CD14-positive monocyte (primary cell): ENCODE results near the gene OR2H2. TPM values are rescaled to one million over a fixed set of nuclear protein-coding genes. Genes with fewer than 3 reads are reported as not detected.

ENCODE experiments used
- DNase-seq, 3 donors: peaks; one replicate each; pipeline ENCODE4 v3.0.0-alpha.2; 2011 to 2022
- H2AFZ ChIP-seq: 2 replicates; pipeline ENCODE4 v1.6.0; 2012; ENCODE audit warnings: mild to moderate bottlenecking, low read depth, low read length, inconsistent platforms; ENCODE audit not compliant: insufficient read depth, poor library complexity, severe bottlenecking
- H3K27ac ChIP-seq, 2 donors: 1 replicate in 1 of 2; 2 replicates in 1 of 2; pipeline ENCODE4 v1.5.1; 2012 to 2013; ENCODE audit warnings: low read length in 2 of 2, control low read depth in 1 of 2, inconsistent platforms in 1 of 2, low read depth in 1 of 2, mild to moderate bottlenecking in 1 of 2
- H3K27me3 ChIP-seq, 2 donors: one replicate each; pipeline versions ENCODE4 v1.6.0 to v1.6.1; 2011 to 2013; ENCODE audit warnings: low read length in 2 of 2; ENCODE audit not compliant: control insufficient read depth in 2 of 2, insufficient read depth in 2 of 2
- H3K36me3 ChIP-seq, 2 donors: replicated peaks in 1 of 2; 1 replicate in 1 of 2; 2 replicates in 1 of 2; pipeline versions ENCODE4 v1.5.1 to v1.6.1; 2012 to 2013; ENCODE audit warnings: low read length in 2 of 2, control low read depth in 1 of 2, inconsistent platforms in 1 of 2, mild to moderate bottlenecking in 1 of 2; ENCODE audit not compliant: insufficient read depth in 2 of 2, control insufficient read depth in 1 of 2
- H3K4me1 ChIP-seq, 2 donors: 1 replicate in 1 of 2; 2 replicates in 1 of 2; pipeline versions ENCODE4 v1.5.1 to v1.6.1; 2012 to 2013; ENCODE audit warnings: low read length in 2 of 2, control low read depth in 1 of 2, inconsistent platforms in 1 of 2, mild to moderate bottlenecking in 1 of 2, moderate library complexity in 1 of 2; ENCODE audit not compliant: insufficient read depth in 2 of 2, control insufficient read depth in 1 of 2
- H3K4me2 ChIP-seq: replicated peaks from 2 replicates; pipeline ENCODE3; 2012; ENCODE audit warnings: low read length, moderate library complexity, mild to moderate bottlenecking; ENCODE audit not compliant: poor library complexity, severe bottlenecking; ENCODE audit errors: extremely low read depth
- H3K4me3 ChIP-seq, 3 experiments: fragments of 200-600 bp in 1 of 3; sonication (generic) in 1 of 3; replicated peaks in 1 of 3; 1 replicate in 2 of 3; 2 replicates in 1 of 3; pipeline ENCODE4 v1.5.1; 2011 to 2013; ENCODE audit warnings: low read length in 3 of 3, mild to moderate bottlenecking in 3 of 3, control low read depth in 2 of 3, low read depth in 2 of 3, inconsistent platforms in 1 of 3, moderate library complexity in 1 of 3
- H3K79me2 ChIP-seq: 2 replicates; pipeline ENCODE4 v1.6.0; 2012; ENCODE audit warnings: mild to moderate bottlenecking, control low read depth, inconsistent platforms, low read length, moderate library complexity; ENCODE audit not compliant: insufficient read depth
- H3K9ac ChIP-seq: 2 replicates; pipeline ENCODE4 v1.6.0; 2017; ENCODE audit warnings: low read length, mild to moderate bottlenecking; ENCODE audit not compliant: insufficient read depth, poor library complexity, severe bottlenecking
- H3K9me3 ChIP-seq, 2 donors: replicated peaks in 1 of 2; 1 replicate in 1 of 2; 2 replicates in 1 of 2; pipeline versions ENCODE4 v1.5.1 to v1.6.1; 2012 to 2013; ENCODE audit warnings: low read length in 2 of 2, control low read depth in 1 of 2; ENCODE audit not compliant: control insufficient read depth in 1 of 2, insufficient read depth in 1 of 2
- H4K20me1 ChIP-seq: 2 replicates; pipeline ENCODE4 v1.6.0; 2012; ENCODE audit warnings: mild to moderate bottlenecking, low read length, control low read depth, moderate library complexity; ENCODE audit not compliant: insufficient read depth
- H3K27ac Mint-ChIP-seq, 7 donors: one replicate each; pipeline ENCODE4 v1.8.0; 2020; ENCODE audit warnings: mild to moderate bottlenecking in 7 of 7, mixed read lengths in 7 of 7, moderate library complexity in 6 of 7, inconsistent platforms in 2 of 7
- H3K27me3 Mint-ChIP-seq, 3 donors: one replicate each; pipeline ENCODE4 v1.8.0; 2021 to 2022; ENCODE audit warnings: low read depth in 3 of 3, mild to moderate bottlenecking in 3 of 3, mixed read lengths in 3 of 3, moderate library complexity in 3 of 3, inconsistent platforms in 1 of 3
- H3K36me3 Mint-ChIP-seq, 2 donors: one replicate each; pipeline ENCODE4 v1.8.0; 2020; ENCODE audit warnings: mixed read lengths in 2 of 2, inconsistent platforms in 1 of 2, mild to moderate bottlenecking in 1 of 2
- H3K4me1 Mint-ChIP-seq: one replicate; pipeline ENCODE4 v1.8.0; 2020; ENCODE audit warnings: mild to moderate bottlenecking, mixed read lengths
- H3K4me3 Mint-ChIP-seq, 2 donors: one replicate each; pipeline ENCODE4 v1.8.0; 2020; ENCODE audit warnings: mild to moderate bottlenecking in 2 of 2, mixed read lengths in 2 of 2, moderate library complexity in 1 of 2
- H3K9me3 Mint-ChIP-seq, 7 donors: one replicate each; pipeline ENCODE4 v1.8.0; 2020 to 2022; ENCODE audit warnings: mixed read lengths in 7 of 7, mild to moderate bottlenecking in 6 of 7, moderate library complexity in 6 of 7, inconsistent platforms in 2 of 7
- WGBS: methylation state at CpG from one replicate; pipeline ENCODE4 v1.1.5; 2013; ENCODE audit warnings: missing lambda C conversion rate; ENCODE audit not compliant: insufficient coverage; 5-methylcytosine and 5-hydroxymethylcytosine counted together
- intact Hi-C, 2 donors: fragments of 100-400 bp; cut with micrococcal nuclease; formaldehyde crosslinking; loops; one replicate each; pipeline versions ENCODE4 v1.15.0 to v1.15.1; 2023
- polyA plus RNA-seq, 3 donors: library from polyadenylated mRNA; depleted of rRNA in 1 of 3; unstranded in 2 of 3; stranded (reverse) in 1 of 3; fragments of 300-500 nt in 2 of 3; fragments of >200 nt in 1 of 3; fragmentation: Illumina TruSeq in 2 of 3; gene quantifications; 1 replicate in 2 of 3; 2 replicates in 1 of 3; pipeline ENCODE4 v1.2.3, GENCODE V29; 2012 to 2021
- TF ChIP-seq, protein P1 (sequence below): fragments of 200-600 bp; IDR thresholded peaks from one replicate; pipeline ENCODE4 v1.8.0; 2022; ENCODE audit warnings: antibody characterized with exemption, mild to moderate bottlenecking

OR2H2 gene
- polyA plus RNA-seq, 3 donors = not detected

DNA sequence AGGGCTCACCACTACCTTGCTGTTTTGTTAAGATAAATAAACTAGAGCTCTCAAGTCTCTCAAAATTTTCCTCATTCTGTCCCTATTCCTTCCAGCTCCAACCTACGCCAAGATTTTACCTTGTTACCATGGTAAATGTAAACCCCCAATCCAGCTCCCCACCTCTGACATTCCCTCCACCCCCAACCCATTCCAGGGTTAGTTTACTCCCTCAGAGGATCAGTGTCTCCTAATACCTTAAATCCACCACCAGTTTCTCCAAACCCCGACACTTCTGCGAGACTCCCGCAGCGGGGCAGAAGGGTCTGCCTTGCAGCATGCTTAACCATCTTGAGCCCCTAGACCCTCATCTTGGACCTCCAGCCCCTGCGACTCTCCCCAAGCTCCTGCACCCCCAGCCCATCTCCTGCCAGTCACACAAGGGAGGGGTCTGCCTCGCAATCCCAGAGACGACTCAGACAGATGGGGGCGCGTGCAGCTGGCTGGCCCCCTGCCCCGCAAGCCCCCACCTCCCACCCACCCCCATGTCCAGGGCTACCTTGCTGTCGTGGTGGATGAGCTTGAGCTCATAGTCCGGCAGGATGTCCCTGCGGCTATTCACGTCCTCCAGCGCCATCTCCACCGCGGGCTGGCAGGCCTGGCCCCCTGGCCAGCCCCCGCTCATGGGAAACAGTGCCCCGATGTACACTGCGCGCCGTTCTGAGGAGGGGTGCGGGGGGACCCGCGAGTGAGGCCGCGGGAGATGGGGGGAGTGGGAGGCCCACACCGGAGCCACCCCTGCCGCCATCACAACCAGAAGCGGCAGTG, 42.2 kb downstream of the OR2H2 start:
- Histone ChIP-seq H3K9ac (no peak overlapping the region), H2AFZ (peak overlapping the region; percentile 64), H4K20me1 (peaks cover 49% of the 10 kb centered on the region), H3K27me3 (peaks cover 2 to 62% of the 10 kb centered on the region in 2 donors), H3K79me2 (peaks cover 8% of the 10 kb centered on the region), H3K4me3 (peak overlapping the region; percentile 4 to 85 (median 34)), H3K9me3 (no peaks in the 10 kb centered on the region), H3K4me1 (peaks cover 33 to 40% of the 10 kb centered on the region in 2 donors), H3K27ac (no peak overlapping the region), H3K36me3 (peaks cover 9 to 21% of the 10 kb centered on the region in 2 donors), H3K4me2 (peak overlapping the region; percentile 65)
- 27% methylated on average over 23 of the region's 31 CpGs for WGBS
- peaks cover 0 to 9% (median 1%) of the 10 kb centered on the region in 7 donors for H3K9me3 Mint-ChIP-seq
- H3K4me1 Mint-ChIP-seq = peaks cover 56% of the 10 kb centered on the region
- no peak for DNase-seq
- peaks cover 41 to 56% of the 10 kb centered on the region in 2 donors for H3K36me3 Mint-ChIP-seq
- H3K4me3 Mint-ChIP-seq = peak overlapping the region; percentile 31 to 53
- intact Hi-C loops = no loop called here
- H3K27ac Mint-ChIP-seq = peak overlapping the region in 1 of 7 donors; percentile 51
- H3K27me3 Mint-ChIP-seq = peaks cover 43 to 72% (median 59%) of the 10 kb centered on the region in 3 donors
- TF ChIP-seq, protein P1, sequence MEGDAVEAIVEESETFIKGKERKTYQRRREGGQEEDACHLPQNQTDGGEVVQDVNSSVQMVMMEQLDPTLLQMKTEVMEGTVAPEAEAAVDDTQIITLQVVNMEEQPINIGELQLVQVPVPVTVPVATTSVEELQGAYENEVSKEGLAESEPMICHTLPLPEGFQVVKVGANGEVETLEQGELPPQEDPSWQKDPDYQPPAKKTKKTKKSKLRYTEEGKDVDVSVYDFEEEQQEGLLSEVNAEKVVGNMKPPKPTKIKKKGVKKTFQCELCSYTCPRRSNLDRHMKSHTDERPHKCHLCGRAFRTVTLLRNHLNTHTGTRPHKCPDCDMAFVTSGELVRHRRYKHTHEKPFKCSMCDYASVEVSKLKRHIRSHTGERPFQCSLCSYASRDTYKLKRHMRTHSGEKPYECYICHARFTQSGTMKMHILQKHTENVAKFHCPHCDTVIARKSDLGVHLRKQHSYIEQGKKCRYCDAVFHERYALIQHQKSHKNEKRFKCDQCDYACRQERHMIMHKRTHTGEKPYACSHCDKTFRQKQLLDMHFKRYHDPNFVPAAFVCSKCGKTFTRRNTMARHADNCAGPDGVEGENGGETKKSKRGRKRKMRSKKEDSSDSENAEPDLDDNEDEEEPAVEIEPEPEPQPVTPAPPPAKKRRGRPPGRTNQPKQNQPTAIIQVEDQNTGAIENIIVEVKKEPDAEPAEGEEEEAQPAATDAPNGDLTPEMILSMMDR = no peak

DNA sequence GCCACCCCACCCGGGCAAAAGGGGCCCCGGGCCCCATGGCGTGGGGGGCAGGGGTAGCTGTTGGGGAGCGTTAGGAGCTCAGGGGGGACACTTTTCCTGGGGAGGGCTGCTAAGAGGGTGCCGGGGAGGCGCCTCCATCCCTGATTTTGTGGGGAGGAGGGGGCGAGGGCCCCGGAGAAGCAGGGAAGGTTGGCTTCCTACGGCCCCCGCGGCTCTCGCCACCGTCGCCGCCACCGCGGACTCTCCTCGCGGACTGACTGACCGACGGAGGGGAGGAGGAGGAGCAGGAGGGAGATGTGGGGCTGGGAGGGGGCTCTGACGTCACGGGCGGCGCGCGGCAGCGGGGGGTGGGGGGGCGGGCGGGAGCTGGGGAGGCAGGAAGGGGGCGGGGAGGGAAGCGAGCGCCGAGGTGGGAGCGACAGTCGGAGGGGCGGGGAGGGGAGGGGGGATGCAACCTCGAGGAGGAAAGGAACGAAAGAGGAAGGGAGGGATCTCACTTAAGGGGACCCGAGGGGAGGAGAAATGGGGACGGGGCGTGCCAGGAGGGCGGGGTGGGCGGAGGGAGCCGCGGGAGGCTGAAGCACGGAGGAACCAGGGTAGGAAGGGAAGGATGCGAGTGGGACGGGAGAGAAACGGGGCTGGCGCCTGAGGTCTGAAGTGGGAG, 43.0 kb downstream of the OR2H2 start:
- Histone ChIP-seq H3K4me1 (peaks cover 35 to 43% of the 10 kb centered on the region in 2 donors), H3K4me3 (peak overlapping the region; percentile 54 to 85 (median 63)), H3K79me2 (peaks cover 8% of the 10 kb centered on the region), H3K27ac (no peak overlapping the region), H3K4me2 (peak overlapping the region; percentile 95), H3K9me3 (no peaks in the 10 kb centered on the region), H4K20me1 (peaks cover 49% of the 10 kb centered on the region), H3K36me3 (peaks cover 4 to 14% of the 10 kb centered on the region in 2 donors), H2AFZ (peak overlapping the region; percentile 75), H3K9ac (peak overlapping the region; percentile 48), H3K27me3 (peaks cover 2 to 64% of the 10 kb centered on the region in 2 donors)
- peak; percentile 34 to 63 (median 52) for DNase-seq
- Mint-ChIP-seq H3K9me3 (peaks cover 0 to 10% (median 1%) of the 10 kb centered on the region in 7 donors), H3K36me3 (peaks cover 35 to 50% of the 10 kb centered on the region in 2 donors), H3K27ac (peak overlapping the region in 4 of 7 donors; percentile 8 to 76 (median 31)), H3K4me3 (peak overlapping the region; percentile 87 to 97), H3K4me1 (peaks cover 58% of the 10 kb centered on the region), H3K27me3 (peaks cover 41 to 74% (median 57%) of the 10 kb centered on the region in 3 donors)
- under 1% methylated on average over 23 of the region's 51 CpGs for WGBS
- TF ChIP-seq, protein P1 = no peak
- intact Hi-C loops = no loop called here
